Chondrocyte (in vitro differentiated cells): Measurements from ENCODE around the gene ETV4. TPM values are rescaled to one million over a fixed set of nuclear protein-coding genes. Genes with fewer than 3 reads are reported as not detected.

ENCODE experiments used
- DNase-seq: peaks from one replicate; pipeline ENCODE4 v3.0.0; 2021; ENCODE audit warnings: mixed read lengths, low spot score
- H3K27ac Mint-ChIP-seq: one replicate; pipeline ENCODE4 v1.8.0; 2021; ENCODE audit warnings: mild to moderate bottlenecking, moderate library complexity, mixed read lengths; ENCODE audit not compliant: unreplicated experiment
- H3K27me3 Mint-ChIP-seq: 2 replicates; pipeline ENCODE4 v1.8.0; 2021; ENCODE audit warnings: low read depth, mixed read lengths
- H3K36me3 Mint-ChIP-seq: 2 replicates; pipeline ENCODE4 v1.8.0; 2021; ENCODE audit warnings: low read depth, mixed read lengths
- H3K4me1 Mint-ChIP-seq: 2 replicates; pipeline ENCODE4 v1.8.0; 2021; ENCODE audit warnings: low read depth, mild to moderate bottlenecking, mixed read lengths
- H3K4me3 Mint-ChIP-seq: one replicate; pipeline ENCODE4 v1.8.0; 2021; ENCODE audit warnings: mild to moderate bottlenecking, moderate library complexity, mixed read lengths; ENCODE audit not compliant: unreplicated experiment
- H3K9me3 Mint-ChIP-seq: 2 replicates; pipeline ENCODE4 v1.8.0; 2021; ENCODE audit warnings: low read depth, mixed read lengths
- CTCF ChIP-seq: fragments of 200-600 bp; sonication (generic); IDR thresholded peaks from 2 replicates; pipeline ENCODE4 v1.5.0; 2021; ENCODE audit warnings: antibody characterized with exemption, mild to moderate bottlenecking, moderate library complexity
- total RNA-seq: library from RNA; stranded (reverse); gene quantifications from 3 replicates; pipeline ENCODE4 v1.2.1, GENCODE V29; 2021

The ETV4 gene
- total RNA-seq, 1 donor from 2014 or later: 1.1 TPM

DNA sequence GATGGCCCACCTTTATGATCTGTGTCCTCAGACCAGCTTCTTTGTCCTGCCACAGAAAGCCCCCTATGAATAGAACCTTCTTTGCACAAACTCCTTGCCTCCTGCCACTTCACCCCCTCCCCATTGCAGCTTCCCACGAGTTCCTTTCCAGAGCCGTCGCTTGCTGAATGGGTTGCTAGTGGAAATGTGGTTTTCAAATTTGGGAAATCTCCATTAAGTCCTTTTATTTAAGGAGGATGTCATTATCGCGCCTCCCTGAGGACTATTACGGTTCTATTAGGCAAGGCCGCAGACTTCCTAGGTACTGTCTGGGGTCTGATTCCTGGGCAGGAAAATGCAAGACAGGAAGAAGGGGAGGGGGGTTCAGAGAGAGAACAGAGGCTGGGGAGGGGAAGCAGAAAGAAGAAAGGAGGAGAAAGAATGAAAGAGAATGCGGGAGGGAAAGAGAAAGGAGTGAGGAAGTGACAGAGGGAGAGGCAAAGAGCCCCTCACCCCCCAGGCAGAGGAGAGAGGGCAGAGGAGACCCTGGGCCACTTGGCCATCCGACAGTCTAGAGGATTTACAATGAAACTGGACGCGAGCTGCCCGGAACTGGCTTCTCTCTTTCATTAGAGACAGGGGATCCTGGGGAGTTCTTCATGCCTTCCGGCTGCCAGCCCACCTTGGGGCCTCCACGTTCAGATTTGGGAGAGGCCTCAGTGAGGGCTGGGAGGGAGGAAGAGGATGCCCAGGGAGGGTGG, 31.7 kb upstream of the ETV4 start:
- peaks cover 8% of the 10 kb centered on the region for H3K27me3 Mint-ChIP-seq
- no peaks in the 10 kb centered on the region for H3K36me3 Mint-ChIP-seq
- no peaks in the 10 kb centered on the region for H3K9me3 Mint-ChIP-seq
- no peak for TF ChIP-seq CTCF
- no peak overlapping the region for H3K4me3 Mint-ChIP-seq
- H3K4me1 Mint-ChIP-seq: peaks cover 42% of the 10 kb centered on the region
- no peak overlapping the region for H3K27ac Mint-ChIP-seq
- no peak for DNase-seq

DNA sequence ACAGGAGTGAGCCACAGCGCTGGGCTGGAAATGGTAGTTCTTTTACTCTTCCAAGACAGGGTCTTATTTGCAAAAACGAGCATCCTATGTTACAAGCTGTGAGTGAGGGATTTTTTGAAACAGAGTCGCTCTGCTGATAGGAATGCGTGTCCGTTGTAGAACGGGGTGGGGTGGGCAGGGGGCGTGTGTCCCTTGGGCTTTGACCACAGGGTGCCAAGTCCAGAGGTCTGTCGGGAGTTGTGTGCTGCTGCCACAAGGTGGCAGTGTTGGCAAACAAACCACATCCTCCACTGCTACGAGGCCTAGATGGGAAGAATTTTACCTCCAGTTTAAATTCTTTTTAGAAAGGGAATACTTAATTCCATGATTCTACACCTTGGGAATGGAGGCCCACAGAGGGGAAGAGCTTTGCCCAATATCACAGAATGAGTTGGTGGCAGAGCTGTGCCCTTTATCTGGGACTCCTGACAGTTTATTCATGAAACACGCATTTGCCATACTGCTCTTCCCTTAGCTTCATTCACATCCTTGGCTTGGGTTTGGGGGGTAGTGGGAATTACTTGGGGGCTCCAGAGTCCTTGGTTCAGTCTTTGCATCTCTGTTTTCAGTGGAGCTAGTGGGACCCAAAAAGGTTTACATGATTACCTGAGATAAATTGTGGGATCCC, 30.6 kb upstream of the ETV4 start:
- H3K27me3 Mint-ChIP-seq: peaks cover 8% of the 10 kb centered on the region
- H3K9me3 Mint-ChIP-seq: no peaks in the 10 kb centered on the region
- DNase-seq: no peak
- no peak overlapping the region for H3K4me3 Mint-ChIP-seq
- H3K36me3 Mint-ChIP-seq: no peaks in the 10 kb centered on the region
- no peak overlapping the region for H3K27ac Mint-ChIP-seq
- peaks cover 39% of the 10 kb centered on the region for H3K4me1 Mint-ChIP-seq
- peak; percentile 99 for TF ChIP-seq CTCF

- H3K9me3 Mint-ChIP-seq: no peaks in the 10 kb centered on the region
- no peak overlapping the region for H3K27ac Mint-ChIP-seq
- no peak overlapping the region for H3K4me3 Mint-ChIP-seq
- no peak for DNase-seq
- no peak for TF ChIP-seq CTCF
- H3K27me3 Mint-ChIP-seq: peaks cover 8% of the 10 kb centered on the region
- H3K4me1 Mint-ChIP-seq: peaks cover 25% of the 10 kb centered on the region
- H3K36me3 Mint-ChIP-seq: no peaks in the 10 kb centered on the region
Measured at GRCh38 chr17:43574896-43575525, 28.9 kb upstream of the ETV4 start.

- H3K4me1 Mint-ChIP-seq: peaks cover 19% of the 10 kb centered on the region
Measured at GRCh38 chr17:43574348-43574747, 28.2 kb upstream of the ETV4 start.

More at GRCh38 chr17:43574348-43574747, 28.2 kb upstream of the ETV4 start:
- peaks cover 8% of the 10 kb centered on the region for H3K27me3 Mint-ChIP-seq
- H3K27ac Mint-ChIP-seq: no peak overlapping the region
- no peak for TF ChIP-seq CTCF
- no peak for DNase-seq
- no peaks in the 10 kb centered on the region for H3K36me3 Mint-ChIP-seq
- no peaks in the 10 kb centered on the region for H3K9me3 Mint-ChIP-seq
- H3K4me3 Mint-ChIP-seq: no peak overlapping the region
